ENCODE results near the gene AGAP1. TPM values are rescaled to one million over a fixed set of nuclear protein-coding genes. Genes with fewer than 3 reads are reported as not detected.

The AGAP1 gene
- total RNA-seq, 1 donor from 2014 or later = 20.4 TPM

DNA sequence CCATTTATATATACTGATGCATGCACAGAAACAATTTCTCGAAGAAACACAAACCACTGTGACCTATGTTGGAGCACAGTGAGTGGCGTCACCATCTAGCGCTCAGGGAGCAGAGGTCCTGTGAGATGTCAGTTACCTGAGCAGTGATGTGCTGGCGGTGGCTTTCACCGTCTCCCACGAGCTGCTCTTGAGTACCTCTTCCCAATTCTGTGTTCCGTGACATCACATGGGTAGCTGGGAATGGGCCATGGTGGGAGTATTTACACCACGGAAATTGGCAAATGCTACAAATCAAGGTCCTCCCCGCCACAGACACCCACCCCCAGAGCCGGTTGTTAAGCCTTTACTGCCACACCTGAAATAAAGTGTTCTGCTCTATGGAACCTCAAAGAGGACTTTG, 650.0 kb downstream of the AGAP1 start:
- Histone ChIP-seq H3F3A (ENCODE audit: low read depth) (peaks cover 5% of the 10 kb centered on the region), H3K27me3 (peaks cover 56% of the 10 kb centered on the region), H3K36me3 (no peaks in the 10 kb centered on the region), H3K9ac (no peak overlapping the region), H3K4me1 (peaks cover 7% of the 10 kb centered on the region), H3K79me2 (ENCODE audit: low read depth) (no peaks in the 10 kb centered on the region), H3K9me3 (ENCODE audit: low read depth) (no peaks in the 10 kb centered on the region), H4K20me1 (ENCODE audit: low read depth) (no peaks in the 10 kb centered on the region), H3K4me2 (no peak overlapping the region), H2AFZ (replicated peaks) (no peak overlapping the region), H3K4me3 (no peak overlapping the region), H3K27ac (no peak overlapping the region)
- Mint-ChIP-seq H3K36me3 (peaks cover 2% of the 10 kb centered on the region), H3K27me3 (ENCODE audit: insufficient read depth, low read depth) (peaks cover 3% of the 10 kb centered on the region), H3K4me3 (no peak overlapping the region), H3K9me3 (peaks cover 6% of the 10 kb centered on the region), H3K4me1 (peaks cover 16% of the 10 kb centered on the region), H3K27ac (no peak overlapping the region)
- TF ChIP-seq EZH2phosphoT487 (IDR thresholded peaks at IDR 0.05) (no peak), EZH2 (IDR thresholded peaks at IDR 0.05) (no peak)
- TF ChIP-seq, protein P1, sequence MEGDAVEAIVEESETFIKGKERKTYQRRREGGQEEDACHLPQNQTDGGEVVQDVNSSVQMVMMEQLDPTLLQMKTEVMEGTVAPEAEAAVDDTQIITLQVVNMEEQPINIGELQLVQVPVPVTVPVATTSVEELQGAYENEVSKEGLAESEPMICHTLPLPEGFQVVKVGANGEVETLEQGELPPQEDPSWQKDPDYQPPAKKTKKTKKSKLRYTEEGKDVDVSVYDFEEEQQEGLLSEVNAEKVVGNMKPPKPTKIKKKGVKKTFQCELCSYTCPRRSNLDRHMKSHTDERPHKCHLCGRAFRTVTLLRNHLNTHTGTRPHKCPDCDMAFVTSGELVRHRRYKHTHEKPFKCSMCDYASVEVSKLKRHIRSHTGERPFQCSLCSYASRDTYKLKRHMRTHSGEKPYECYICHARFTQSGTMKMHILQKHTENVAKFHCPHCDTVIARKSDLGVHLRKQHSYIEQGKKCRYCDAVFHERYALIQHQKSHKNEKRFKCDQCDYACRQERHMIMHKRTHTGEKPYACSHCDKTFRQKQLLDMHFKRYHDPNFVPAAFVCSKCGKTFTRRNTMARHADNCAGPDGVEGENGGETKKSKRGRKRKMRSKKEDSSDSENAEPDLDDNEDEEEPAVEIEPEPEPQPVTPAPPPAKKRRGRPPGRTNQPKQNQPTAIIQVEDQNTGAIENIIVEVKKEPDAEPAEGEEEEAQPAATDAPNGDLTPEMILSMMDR (IDR thresholded peaks at IDR 0.05) = no peak
- DNase-seq (ENCODE audit: low spot score) = no peak

DNA sequence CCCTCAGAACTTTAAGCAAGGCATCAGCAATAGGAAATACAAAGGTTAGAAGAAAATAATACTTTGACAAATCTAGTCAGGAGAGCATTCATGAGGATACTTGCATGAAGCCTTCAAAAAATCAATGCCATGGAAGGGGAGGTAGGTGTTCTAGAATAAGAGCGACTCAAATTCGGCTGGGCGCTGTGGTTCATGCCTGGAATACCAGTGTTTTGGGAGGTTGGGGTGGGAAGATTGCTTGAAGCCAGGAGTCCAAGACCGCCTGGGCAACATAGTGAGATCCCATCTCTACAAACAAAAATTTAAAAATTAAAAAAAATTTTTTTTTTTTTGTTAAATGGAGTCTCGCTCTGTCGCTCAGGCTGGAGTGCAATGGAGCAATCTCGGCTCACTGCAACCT, 652.6 kb downstream of the AGAP1 start:
- Mint-ChIP-seq H3K27ac (no peak overlapping the region), H3K4me1 (peaks cover 15% of the 10 kb centered on the region), H3K4me3 (no peak overlapping the region), H3K27me3 (ENCODE audit: insufficient read depth, low read depth) (peaks cover 3% of the 10 kb centered on the region), H3K9me3 (peaks cover 15% of the 10 kb centered on the region), H3K36me3 (peaks cover 3% of the 10 kb centered on the region)
- DNase-seq (ENCODE audit: low spot score) = no peak
- H3K36me3 ChIP-seq = no peaks in the 10 kb centered on the region
- H4K20me1 ChIP-seq (ENCODE audit: low read depth) = no peaks in the 10 kb centered on the region
- H3K9me3 ChIP-seq (ENCODE audit: low read depth) = no peaks in the 10 kb centered on the region
- no peak overlapping the region for H3K27ac ChIP-seq
- no peaks in the 10 kb centered on the region for H3K79me2 ChIP-seq (ENCODE audit: low read depth)
- no peak overlapping the region for H2AFZ ChIP-seq (replicated peaks)
- peaks cover 7% of the 10 kb centered on the region for H3K4me1 ChIP-seq
- H3K9ac ChIP-seq = no peak overlapping the region
- no peak overlapping the region for H3K4me2 ChIP-seq
- H3F3A ChIP-seq (ENCODE audit: low read depth) = peaks cover 5% of the 10 kb centered on the region
- peaks cover 78% of the 10 kb centered on the region for H3K27me3 ChIP-seq
- no peak overlapping the region for H3K4me3 ChIP-seq
- TF ChIP-seq, protein P1 (IDR thresholded peaks at IDR 0.05) = no peak
- TF ChIP-seq EZH2phosphoT487 (IDR thresholded peaks at IDR 0.05) = no peak
- no peak for TF ChIP-seq EZH2 (IDR thresholded peaks at IDR 0.05)

DNA sequence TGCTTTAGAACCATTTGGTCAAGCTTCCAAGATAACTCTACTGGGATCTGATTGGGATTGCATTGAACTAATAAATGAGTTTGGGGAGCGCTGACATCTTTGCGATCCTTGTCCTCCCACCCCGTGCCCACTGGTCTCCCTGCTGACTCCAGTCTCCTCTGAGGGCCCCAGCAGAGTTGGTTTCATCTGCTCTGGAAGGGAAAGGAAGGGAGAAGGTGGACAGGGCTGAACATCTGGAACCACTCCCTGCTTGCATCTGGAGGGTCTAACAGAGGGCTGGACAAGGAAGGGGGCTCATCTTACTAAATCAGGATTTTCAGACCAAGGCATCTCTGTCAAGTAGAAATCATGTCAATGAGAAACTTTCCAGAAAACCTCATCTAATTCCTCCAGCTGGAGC, 661.6 kb downstream of the AGAP1 start:
- peaks cover 17% of the 10 kb centered on the region for H3F3A ChIP-seq (ENCODE audit: low read depth)
- H3K4me3 ChIP-seq = no peak overlapping the region
- H3K27ac Mint-ChIP-seq = no peak overlapping the region
- no peak overlapping the region for H2AFZ ChIP-seq (replicated peaks)
- H3K9ac ChIP-seq = no peak overlapping the region
- DNase-seq (ENCODE audit: low spot score) = no peak
- H3K4me2 ChIP-seq = no peak overlapping the region
- no peaks in the 10 kb centered on the region for H3K36me3 ChIP-seq
- TF ChIP-seq EZH2phosphoT487 (IDR thresholded peaks at IDR 0.05) = no peak
- TF ChIP-seq, protein P1 (IDR thresholded peaks at IDR 0.05) = no peak
- TF ChIP-seq EZH2 (IDR thresholded peaks at IDR 0.05) = no peak
- H3K9me3 ChIP-seq (ENCODE audit: low read depth) = no peaks in the 10 kb centered on the region
- H3K27ac ChIP-seq = no peak overlapping the region
- peaks cover 96% of the 10 kb centered on the region for H3K27me3 ChIP-seq
- peaks cover 42% of the 10 kb centered on the region for H3K27me3 Mint-ChIP-seq (ENCODE audit: insufficient read depth, low read depth)
- H3K9me3 Mint-ChIP-seq = peaks cover 27% of the 10 kb centered on the region
- H3K36me3 Mint-ChIP-seq = peaks cover 7% of the 10 kb centered on the region
- peaks cover 47% of the 10 kb centered on the region for H4K20me1 ChIP-seq (ENCODE audit: low read depth)
- peaks cover 14% of the 10 kb centered on the region for H3K4me1 Mint-ChIP-seq
- no peaks in the 10 kb centered on the region for H3K79me2 ChIP-seq (ENCODE audit: low read depth)
- H3K4me3 Mint-ChIP-seq = no peak overlapping the region
- H3K4me1 ChIP-seq = peaks cover 12% of the 10 kb centered on the region

Measured in neural progenitor cell (in vitro differentiated cells).